Lower lobe of right lung (tissue), 2 donors: ENCODE results near the gene MOB3B. TPM values are rescaled to one million over a fixed set of nuclear protein-coding genes. Genes with fewer than 3 reads are reported as not detected.

ENCODE experiments used
- ATAC-seq, 2 donors: fragments of 200-7000 bp; cut with Tn5 transposase; one replicate each; pipeline ENCODE4 v1.9.1; 2020 to 2022; ENCODE audit warnings: mild to moderate bottlenecking in 2 of 2, moderate library complexity in 2 of 2
- DNase-seq: peaks from one replicate; pipeline ENCODE4 v3.0.0-alpha.2; 2020
- H3K27ac ChIP-seq: fragments of 200-600 bp; one replicate; pipeline ENCODE4 v1.8.0; 2022
- H3K27me3 ChIP-seq: fragments of 200-600 bp; one replicate; pipeline ENCODE4 v1.8.0; 2022; ENCODE audit warnings: low read depth
- H3K36me3 ChIP-seq: fragments of 200-600 bp; one replicate; pipeline ENCODE4 v1.8.0; 2022; ENCODE audit warnings: mild to moderate bottlenecking
- H3K4me1 ChIP-seq: fragments of 200-600 bp; one replicate; pipeline ENCODE4 v1.8.0; 2022
- H3K4me3 ChIP-seq: fragments of 200-600 bp; one replicate; pipeline ENCODE4 v1.8.0; 2022; ENCODE audit warnings: mild to moderate bottlenecking
- H3K9me3 ChIP-seq: fragments of 200-600 bp; one replicate; pipeline ENCODE4 v1.8.0; 2022
- intact Hi-C: fragments of 100-400 bp; cut with DNase I; formaldehyde crosslinking; loops from one replicate; pipeline ENCODE4 v1.11.0; 2022
- total RNA-seq: library from RNA; stranded (reverse); fragmentation: NEBNext Ultra II Directional; extraction: Animal tissue kit (Norgen Biotek cat#: 25700); gene quantifications from one replicate; pipeline ENCODE4 v1.2.1, GENCODE V29; 2021
- TF ChIP-seq, protein P1 (sequence below): fragments of 200-600 bp; IDR thresholded peaks from one replicate; pipeline ENCODE4 v1.8.0; 2022; ENCODE audit warnings: antibody characterized with exemption, mild to moderate bottlenecking
- donor health status: DM: no; HTN: yes; CAD: no; lungs with severe emphysema.

The MOB3B gene
- total RNA-seq, 1 donor from 2014 or later: 22.7 TPM

DNA sequence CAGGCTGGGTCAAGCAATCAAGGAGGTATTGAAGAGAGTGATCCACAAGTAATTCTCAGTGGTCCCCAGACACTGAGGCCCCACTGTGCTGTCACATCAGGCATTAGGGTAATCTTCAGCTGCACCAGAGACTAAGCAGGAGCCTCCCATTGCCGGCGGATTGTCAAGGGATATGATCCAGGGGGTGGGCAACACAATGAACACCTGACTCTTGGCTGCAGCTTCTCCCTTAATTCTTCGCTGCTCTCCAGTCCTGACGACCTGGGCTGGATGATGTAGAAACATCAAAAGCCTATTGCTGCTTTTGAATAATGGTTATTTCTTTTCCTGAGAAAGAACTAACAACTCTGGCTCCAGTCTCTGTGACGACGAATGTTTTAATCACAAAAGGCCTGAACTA is 83.9 kb downstream of the MOB3B start:
- H3K27ac ChIP-seq: no peak overlapping the region
- intact Hi-C loops: no loop called here
- DNase-seq: no peak
- no peak overlapping the region for H3K4me3 ChIP-seq
- no peaks in the 10 kb centered on the region for H3K9me3 ChIP-seq
- TF ChIP-seq, protein P1, sequence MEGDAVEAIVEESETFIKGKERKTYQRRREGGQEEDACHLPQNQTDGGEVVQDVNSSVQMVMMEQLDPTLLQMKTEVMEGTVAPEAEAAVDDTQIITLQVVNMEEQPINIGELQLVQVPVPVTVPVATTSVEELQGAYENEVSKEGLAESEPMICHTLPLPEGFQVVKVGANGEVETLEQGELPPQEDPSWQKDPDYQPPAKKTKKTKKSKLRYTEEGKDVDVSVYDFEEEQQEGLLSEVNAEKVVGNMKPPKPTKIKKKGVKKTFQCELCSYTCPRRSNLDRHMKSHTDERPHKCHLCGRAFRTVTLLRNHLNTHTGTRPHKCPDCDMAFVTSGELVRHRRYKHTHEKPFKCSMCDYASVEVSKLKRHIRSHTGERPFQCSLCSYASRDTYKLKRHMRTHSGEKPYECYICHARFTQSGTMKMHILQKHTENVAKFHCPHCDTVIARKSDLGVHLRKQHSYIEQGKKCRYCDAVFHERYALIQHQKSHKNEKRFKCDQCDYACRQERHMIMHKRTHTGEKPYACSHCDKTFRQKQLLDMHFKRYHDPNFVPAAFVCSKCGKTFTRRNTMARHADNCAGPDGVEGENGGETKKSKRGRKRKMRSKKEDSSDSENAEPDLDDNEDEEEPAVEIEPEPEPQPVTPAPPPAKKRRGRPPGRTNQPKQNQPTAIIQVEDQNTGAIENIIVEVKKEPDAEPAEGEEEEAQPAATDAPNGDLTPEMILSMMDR: no peak
- no peaks in the 10 kb centered on the region for H3K27me3 ChIP-seq
- H3K36me3 ChIP-seq: no peaks in the 10 kb centered on the region
- no peak for ATAC-seq
- no peaks in the 10 kb centered on the region for H3K4me1 ChIP-seq

DNA sequence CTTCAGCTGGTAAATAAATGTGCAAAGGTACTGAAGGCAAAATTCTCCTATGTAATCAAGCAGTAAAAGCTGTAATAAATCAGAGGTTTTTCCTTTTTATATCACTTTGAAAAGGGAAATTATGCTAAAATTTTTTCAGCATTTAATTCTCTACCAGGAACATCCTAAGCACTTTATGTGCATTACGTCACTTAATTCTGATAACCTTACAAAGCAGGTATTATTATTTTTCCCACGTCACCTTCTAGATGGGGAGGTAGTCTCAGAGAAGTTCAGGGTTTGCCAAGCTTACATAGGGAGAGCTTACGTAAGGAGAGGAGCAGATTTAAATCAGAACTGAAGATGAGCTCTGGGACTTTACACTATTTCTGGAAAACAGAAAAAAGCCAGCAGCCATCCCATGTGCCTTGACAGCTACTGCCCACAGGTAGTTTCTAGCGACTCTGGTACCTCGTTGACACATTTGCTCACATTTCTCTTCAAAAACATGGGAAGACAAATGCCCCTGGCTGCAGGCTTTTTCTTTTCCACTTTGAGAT is 84.5 kb downstream of the MOB3B start:
- DNase-seq (no peak), ATAC-seq (no peak)
- intact Hi-C loops: no loop called here
- no peaks in the 10 kb centered on the region for H3K4me1 ChIP-seq
- H3K27me3 ChIP-seq: no peaks in the 10 kb centered on the region
- no peak overlapping the region for H3K4me3 ChIP-seq
- TF ChIP-seq, protein P1: no peak
- no peak overlapping the region for H3K27ac ChIP-seq
- no peaks in the 10 kb centered on the region for H3K36me3 ChIP-seq
- no peaks in the 10 kb centered on the region for H3K9me3 ChIP-seq

DNA sequence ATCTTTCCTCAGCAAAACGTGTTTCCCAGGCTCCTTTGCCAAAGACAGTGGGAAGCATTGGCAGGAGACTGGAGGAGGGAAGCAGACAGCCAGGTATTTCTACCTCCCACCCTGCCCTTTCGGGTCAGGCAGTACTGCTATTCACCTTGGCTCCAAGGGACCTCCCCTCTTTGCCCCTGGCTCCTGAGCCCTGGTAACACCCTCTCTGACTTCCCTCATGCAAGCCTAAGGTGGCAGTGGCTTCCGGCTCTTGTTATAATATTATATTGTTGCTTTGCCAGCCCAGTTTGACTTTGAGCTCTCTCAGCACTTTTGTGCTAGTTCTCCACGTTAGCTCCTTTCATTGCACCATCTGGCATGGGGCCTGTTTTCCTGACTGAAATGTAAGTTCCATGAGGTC is 87.2 kb downstream of the MOB3B start:
- H3K27me3 ChIP-seq: no peaks in the 10 kb centered on the region
- no peak overlapping the region for H3K27ac ChIP-seq
- no peak overlapping the region for H3K4me3 ChIP-seq
- ATAC-seq (no peak), DNase-seq (no peak)
- H3K36me3 ChIP-seq: no peaks in the 10 kb centered on the region
- H3K9me3 ChIP-seq: no peaks in the 10 kb centered on the region
- H3K4me1 ChIP-seq: peaks cover 5% of the 10 kb centered on the region
- TF ChIP-seq, protein P1: no peak
- intact Hi-C loops: no loop called here

DNA sequence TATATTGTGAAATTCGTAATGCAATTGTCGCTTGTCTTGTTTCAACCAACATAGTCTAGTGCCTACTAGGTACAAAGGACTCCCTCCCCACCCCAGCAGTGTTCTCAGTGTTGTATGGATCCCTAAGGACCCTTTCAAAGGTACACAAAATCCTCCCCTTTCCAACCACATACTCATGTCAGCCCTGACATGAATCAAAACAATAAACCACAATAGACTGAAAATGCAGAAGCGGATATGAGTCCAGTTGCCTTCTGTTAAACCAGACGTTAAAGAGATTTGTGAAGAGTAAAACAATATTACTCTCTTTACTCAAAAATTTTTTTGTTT is 87.9 kb downstream of the MOB3B start:
- H3K9me3 ChIP-seq: no peaks in the 10 kb centered on the region

DNA sequence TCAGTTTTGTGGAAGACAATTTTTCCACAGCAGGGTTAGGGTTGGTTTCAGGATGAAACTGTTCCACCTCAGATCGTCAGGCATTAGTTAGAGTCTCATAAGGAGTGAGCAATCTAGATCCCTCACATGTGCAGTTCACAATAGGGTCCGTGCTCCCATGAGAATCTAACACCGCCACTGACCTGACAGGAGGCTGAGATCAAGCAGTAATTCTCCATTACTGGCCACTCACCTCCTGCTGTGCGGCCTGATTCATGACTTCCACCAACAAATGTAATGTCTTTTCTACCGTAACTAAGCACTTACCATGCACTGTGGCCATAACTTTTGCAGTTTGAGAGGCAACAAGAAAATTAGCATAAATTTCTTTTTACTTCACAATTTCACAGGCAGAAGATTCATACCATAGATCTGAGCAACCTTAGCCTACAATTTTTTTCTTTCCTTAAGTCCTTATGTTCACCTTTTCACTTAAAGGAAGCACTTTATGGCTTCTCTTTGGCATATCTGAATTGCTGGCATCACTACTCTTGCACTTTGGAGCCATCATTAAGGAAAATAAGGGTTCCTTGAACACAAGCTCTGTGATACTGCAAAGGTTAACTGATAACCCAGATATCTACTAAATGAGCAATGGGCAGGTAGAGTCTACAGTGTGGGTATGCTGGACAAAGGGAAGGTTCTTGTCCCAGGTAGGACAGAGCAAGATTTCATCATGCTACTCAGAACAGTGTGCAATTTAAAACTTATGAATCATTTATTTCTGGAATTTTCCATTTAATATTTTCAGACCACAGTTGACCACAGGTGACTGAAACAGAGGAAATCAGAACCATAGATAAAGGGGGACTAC is 88.5 kb downstream of the MOB3B start:
- DNase-seq (no peak), ATAC-seq (no peak)
- Histone ChIP-seq H3K9me3 (no peaks in the 10 kb centered on the region), H3K27me3 (no peaks in the 10 kb centered on the region), H3K36me3 (no peaks in the 10 kb centered on the region), H3K4me3 (no peak overlapping the region), H3K27ac (no peak overlapping the region), H3K4me1 (peaks cover 11% of the 10 kb centered on the region)
- intact Hi-C loops: no loop called here
- TF ChIP-seq, protein P1: no peak

More for the DNA sequence above, 87.9 kb downstream of the MOB3B start:
- peaks cover 11% of the 10 kb centered on the region for H3K4me1 ChIP-seq
- H3K36me3 ChIP-seq: no peaks in the 10 kb centered on the region
- no peak overlapping the region for H3K4me3 ChIP-seq
- H3K27me3 ChIP-seq: no peaks in the 10 kb centered on the region
- no peak overlapping the region for H3K27ac ChIP-seq
- intact Hi-C loops: no loop called here
- ATAC-seq (no peak), DNase-seq (no peak)
- TF ChIP-seq, protein P1: no peak
